ENCODE measurements around the gene TAF13.
A peak's percentile ranks its signal among the peaks of the same experiment; 100 is the strongest.

TAF13 gene, protein sequence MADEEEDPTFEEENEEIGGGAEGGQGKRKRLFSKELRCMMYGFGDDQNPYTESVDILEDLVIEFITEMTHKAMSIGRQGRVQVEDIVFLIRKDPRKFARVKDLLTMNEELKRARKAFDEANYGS

DNA sequence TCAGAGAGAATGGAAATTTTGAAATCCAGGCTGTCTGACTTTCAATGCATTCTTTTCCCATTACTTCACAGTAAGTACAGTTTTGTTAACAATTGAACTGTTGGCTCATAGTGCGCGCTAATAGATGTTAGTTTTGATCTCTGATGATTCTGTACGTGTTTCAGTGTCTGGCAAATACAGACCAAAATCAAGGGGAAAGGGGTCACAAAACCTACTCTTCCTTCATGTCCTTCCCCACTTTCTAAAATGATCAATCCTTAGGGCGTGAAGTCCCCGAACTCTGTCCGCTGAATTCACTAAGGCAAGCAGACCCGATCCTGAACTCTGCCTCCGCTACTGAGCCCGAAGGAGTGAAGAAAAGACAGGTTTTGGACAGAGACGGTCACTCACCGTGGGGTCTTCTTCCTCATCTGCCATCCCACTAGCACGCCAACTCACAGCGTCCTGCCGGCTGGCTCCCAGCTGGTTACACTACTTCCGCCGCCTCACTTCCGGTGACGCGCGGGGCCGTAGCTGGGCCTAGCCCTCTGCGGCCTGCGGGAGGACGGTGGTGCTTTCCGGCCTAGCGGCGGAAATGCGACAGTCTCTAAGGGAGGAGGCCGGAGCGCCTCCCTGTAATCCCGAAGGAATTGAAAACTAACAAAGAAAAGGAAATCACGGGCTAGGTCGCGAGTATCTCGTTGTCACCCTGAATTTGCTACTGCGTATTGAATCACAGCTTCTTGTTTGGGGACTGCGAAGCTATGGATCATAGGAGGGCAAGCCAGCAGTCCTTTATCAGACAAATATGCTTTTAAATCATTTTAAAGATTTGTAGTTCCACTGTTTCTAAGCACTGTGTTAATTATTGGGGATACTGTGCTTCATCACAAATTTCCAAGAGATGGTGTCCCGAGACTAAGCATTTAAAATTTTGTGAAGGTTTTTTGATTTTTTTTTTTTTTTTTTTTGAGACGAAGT lies at the start of gene TAF13:
Gene TAF13, minus strand, starts transcription at position 473 of the 960 bp plus-strand sequence. Its CDS starts 56 bp downstream, at position 417.
- DNase-seq: peak; percentile 91 to 92

DNA sequence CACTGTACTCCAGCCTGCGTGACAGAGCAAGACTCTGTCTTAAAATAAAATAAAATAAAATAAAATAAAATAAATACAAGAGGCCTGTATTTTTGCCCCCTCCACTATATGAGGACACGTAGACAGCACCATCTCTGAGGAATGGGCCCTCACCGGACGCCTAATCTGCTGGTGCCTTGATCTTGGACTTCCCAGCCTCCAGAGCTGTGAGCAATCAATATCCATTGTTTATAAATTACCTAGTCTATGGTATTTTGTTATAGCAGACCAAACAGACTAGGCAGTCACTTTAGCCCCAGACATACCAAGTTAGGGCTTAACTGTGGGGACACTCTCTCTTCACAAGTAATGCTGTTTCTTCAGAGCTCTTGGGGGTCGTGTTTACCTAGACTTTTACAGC lies 44.6 kb upstream of the TAF13 start:
- DNase-seq: no peak

DNA sequence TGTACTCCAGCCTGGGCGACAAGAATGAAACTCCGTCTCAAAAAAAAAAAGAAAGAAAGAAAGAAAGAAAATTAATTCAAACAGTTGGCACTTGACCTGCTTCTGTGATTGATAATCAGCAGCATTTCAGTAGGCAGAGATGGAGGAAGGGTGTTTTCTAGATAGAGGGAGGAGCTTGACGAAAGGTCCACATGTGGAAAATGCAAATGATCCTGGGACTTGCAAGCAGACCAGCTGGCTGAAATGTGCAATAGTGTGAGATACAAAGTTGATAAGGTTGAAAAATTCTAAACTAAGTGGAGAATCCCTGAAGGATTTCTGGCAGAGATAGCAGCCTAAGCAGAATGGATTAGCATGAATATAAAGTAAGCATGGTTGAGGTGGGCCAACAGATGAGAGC lies 42.3 kb upstream of the TAF13 start:
- no peak for DNase-seq

DNA sequence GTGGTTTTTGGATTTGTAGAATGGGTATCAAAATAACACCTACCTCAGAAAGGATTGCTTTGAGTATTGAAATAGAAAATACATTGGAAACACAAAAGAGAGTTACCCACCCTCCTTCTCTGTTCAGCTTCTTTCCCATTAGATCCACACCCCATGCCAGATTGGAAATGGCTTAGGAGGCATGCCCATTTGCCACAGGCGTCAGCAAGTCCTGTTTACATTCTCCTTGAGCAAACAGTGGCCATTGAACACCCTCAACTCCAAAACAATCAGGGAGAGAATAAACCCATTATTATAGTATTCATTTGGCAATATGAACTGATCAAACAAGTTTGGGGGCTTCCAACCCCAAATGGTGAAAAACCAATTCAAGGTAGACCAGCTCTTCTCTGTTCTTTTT lies 40.5 kb upstream of the TAF13 start:
- no peak for DNase-seq

DNA sequence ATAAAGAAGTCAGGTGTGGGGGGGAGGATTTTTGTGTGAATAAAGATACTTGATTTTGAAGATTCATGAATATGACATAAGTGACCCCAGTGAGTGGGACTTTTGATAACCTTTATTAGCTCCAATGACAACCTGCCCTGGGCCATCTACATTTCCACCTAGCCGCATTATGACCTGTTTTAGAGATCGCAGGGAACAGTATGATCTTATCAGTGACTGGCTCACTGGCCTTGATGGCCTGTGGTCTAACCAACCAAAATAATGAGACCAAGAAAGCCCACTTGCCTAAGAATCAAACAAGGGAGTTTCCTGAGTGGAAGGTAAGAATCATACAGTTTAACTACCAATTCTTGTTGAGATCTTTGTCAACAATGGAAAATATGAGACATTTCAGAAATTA lies 39.9 kb upstream of the TAF13 start:
- peak in 1 of 2 experiments; percentile 37 for DNase-seq

DNA sequence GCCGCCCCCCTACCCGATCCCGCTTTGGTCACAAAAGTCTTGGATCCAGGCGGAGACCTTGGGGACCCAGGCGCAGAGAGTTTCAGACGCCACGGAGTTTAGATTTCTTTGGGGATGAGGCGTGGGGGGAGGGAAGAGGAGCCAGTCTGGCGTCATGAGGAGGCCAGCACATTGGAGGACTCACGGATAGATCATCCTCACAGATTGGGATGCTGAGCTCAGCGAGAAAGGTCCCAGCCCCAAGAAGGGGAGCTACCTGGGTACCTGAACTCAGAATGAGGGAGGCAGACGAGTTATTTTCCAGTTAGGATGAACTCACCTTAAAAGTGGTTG lies 38.5 kb upstream of the TAF13 start:
- no peak for DNase-seq

DNA sequence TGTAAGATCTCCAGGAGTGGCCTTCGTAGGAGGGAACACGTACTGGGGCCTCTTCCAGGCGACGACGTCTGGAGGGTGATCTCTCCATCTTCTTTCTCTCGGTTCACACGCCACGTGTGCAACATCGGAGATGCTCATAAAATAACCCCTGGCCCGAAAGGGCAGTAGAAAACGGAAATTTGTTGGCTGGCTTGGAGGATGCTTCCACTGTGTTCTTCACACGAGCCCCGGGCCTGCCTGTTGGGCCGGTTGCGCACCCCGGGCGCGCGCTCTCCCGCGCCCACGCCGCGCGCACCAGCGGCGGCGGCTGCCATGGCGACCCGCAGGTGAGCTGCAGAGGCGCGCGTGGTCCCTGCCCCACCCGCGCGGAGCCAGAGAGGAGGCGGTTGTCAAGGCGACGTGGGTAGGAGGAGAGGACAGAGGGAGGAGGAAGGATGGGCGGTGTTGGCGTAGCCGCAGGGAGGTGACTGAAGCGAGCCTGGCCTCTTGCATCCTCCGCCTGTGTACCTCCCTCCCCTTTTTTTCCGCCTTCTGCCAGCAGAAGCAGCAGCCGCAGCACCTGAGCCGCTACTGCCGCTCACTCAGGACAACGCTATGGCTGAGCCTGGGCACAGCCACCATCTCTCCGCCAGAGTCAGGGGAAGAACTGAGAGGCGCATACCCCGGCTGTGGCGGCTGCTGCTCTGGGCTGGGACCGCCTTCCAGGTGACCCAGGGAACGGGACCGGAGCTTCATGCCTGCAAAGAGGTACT lies 38.0 kb upstream of the TAF13 start, which contains the start of gene ELAPOR1:
Gene ELAPOR1, plus strand, starts transcription at position 526 of the 752 bp plus-strand sequence. Its CDS starts 69 bp downstream, at position 595.
- DNase-seq: peak; percentile 80 to 83

DNA sequence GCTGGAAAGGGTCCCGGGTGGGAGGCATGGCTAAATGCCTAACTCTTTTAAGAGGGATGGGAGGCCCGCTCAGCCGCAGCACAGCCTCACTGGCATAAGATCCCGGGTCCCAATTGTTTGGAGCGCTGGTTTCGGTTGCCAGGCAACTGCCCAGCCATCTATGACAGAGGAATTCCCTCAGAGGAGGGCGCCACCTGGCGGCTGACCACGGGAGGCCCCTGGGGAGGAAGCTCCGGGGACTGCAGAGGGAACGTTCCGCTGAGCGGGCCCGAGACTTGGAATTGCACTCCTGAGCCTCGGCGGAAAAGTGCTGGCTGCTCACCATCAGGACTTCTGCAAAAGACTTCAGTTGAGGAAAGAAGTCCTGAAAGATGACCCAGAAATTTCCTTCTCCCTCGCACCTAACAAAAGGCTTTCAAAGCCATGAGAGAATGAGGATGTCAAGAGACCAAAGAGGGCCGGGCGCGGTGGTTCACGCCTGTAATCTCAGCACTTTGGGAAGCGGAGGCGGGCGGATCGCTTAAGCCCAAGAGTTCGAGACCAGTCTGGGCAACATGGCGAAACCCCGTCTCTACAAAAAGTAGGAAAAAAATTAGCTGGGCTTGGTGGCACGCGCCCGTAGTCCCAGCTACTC lies 37.0 kb upstream of the TAF13 start:
- peak; percentile 94 to 95 for DNase-seq

DNA sequence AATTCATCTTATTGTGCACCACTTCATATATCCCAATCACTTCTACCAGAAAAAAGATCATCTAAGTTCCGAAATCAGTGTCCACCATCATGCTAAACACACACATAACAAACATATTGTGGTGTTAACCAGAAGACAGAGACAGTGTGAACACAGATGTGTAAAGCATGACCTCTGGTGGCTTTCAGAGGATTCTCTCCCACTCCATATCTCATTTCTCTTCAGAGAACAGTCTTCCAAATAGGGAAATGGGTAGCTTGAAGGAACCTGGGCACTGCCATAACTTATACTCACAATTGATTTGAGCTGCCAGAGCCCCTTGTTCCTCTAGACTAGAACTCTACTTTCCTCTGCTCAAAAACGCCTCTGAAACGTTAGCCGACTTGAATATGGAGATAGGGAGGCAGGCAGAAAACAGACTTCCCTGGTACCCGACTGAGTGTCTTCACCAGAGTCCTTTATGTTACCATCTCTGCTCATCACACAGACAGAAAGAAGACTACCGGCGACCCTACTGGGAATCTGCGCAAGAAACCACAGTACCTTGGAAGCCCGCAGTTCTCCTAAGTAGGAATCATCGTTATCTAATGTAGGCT lies 36.4 kb upstream of the TAF13 start:
- no peak for DNase-seq

DNA sequence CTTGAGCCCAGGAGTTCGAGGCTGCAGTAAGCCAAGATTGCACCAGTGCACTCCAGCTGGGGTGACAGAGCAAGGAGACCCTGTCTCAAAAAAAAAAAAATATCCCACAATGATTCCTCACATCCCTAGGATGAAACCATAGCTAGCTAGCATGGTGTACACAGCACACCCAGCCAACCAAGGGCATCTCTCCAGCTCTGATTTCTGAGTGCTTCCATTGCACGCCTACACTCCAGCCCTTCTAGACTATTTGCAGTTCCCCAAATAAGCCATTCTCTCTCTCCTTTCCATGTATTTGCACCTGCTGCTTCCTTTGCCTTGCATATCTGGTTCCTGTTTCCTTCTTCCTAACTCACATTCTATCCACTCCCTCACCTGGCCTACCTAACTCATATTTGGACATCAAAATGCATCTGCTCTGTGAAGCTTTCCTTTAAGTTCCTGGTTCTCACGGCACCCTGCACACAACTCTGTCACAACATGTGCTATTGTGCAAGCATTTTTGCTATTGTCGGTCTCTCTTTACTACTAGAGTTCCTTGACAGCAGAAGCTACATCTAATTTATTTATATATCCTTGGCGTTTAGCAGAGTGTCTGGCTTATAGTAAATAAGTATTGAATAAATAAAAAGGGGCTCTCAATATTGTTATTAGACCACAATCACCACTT lies 35.7 kb upstream of the TAF13 start:
- DNase-seq: no peak

DNA sequence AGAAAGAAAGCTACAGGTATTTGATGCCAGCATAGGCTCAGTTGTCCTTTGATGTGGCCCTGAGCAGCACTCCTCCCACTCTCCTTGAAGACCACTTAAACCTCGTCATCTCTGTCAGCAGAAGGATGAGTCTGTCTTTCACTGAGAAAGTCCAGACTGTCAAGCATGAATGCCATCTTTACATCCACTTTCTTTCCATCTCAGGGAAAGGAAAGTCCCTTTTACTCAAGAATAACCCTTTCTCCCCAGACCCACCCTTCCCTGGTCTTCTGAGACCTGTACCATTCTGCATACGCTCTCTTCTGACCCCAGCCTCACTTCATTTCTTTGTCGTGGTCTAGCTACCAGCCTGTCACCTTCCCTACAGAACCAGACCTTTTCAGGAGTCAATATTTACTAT lies 34.1 kb upstream of the TAF13 start:
- DNase-seq: no peak

DNA sequence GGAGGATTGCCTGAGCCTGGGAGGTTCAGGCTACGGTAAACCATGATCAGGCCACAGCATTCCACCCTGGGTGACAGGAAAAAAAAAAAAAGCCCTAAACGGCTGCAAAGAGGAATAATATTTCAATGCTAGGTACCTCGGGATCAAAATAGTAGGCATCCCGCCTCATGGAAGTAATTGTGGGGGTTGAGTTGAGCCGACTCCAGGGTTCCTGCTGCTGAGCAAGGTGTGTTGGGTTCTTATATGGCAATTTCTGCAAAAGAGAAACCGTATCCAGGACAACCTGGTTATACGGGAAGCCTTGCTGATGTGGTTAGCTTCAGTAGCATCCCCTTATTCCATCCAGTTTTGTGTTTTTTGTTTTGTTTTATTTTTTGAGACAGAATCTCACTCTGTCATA lies 32.0 kb upstream of the TAF13 start:
- DNase-seq: no peak

DNA sequence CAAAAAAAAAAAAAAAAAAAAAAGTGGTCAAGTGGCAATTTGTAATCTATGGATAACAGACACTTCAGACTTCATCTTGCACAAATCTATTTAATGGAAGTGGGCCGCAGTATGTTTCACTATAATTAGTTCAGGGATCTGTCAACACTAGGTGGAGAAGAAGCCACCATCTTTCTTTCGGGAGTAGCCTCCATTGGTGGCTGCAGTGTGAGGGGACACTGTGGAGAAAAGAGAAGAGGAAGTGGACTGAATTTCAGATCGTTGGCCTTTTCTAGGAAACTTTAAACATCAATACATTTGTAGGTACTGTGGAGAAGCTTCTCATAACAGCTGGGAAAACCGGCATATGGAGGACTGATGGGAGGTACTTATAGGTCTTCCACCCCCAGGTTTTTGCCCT lies 30.1 kb upstream of the TAF13 start:
- DNase-seq: no peak

DNA sequence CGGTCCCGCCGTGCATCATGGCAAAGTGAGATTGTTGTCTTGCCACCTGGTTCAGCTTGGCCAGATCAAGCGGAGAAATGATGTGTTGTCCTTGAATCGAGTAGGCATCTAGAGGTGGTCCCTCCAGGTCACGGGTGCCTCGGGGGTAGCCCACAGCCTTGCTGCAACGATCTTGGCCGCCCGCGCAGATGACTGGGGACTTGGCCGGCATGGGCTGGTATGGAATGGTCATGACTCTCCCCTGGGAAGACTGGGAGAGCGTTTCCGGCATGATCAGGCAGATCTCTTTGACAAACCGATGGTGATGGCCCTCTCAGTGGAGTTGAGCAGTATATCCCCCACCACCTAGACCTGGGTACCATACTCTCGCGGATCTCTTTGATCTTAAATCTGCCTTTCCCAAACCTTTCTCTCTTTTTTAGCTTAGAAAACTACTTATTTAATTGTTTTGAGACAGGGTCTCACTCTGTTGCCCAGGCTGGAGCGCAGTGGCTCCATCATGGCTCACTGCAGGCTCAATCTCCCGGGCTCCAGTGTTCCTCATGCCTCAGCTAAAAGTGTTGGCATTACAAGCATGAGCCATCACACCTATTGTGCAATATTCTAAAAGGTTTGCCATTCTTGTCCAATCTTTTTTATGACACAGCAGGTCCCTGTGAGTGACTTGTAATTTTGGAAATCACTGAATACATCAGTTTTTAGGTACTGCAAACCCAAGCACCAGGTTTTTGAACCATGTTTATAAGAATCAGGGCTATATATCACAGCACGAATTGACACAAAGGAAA lies 28.8 kb upstream of the TAF13 start:
- no peak for DNase-seq

DNA sequence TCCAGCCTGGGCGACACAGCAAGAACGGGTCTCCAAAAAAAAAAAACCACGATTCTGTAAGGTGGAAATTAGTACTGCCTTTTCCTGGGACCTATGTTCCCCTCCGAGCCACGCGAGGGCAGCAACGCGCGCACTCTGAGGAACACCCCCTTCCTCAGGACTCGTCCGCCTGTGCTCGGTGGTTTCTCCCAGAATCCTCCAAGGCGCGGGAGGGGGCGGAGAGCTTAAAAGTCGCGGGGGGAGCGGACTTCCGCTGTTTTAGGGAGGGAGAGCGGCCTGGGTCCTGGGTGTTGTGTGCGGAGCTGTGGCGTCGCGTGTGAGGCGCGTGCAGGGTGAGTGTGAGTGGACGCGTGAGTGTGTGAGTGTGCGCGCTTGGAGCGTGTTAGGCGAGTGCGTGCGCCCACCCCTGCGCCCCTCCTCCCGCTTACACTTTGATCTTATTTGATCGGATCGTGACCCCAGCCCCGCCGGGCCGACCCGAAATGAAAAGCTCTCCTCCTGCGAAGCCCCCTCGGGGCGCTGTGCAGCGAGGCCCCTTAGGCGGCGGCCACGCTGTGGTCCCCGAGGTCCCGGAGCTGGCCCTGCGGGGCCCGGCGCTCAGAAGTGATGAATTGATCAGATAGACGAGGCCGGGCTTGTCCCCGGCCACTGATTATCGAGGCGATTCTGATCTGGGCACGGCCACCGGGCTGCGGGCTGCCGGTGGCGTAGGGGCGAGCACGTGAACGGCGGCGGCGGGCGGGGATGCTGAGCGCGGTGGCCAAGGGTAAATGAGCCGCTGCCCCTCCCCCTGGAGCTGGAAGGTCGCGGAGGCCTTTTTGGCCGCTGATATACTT lies 24.4 kb upstream of the TAF13 start:
- DNase-seq: peak; percentile 97 to 98

DNA sequence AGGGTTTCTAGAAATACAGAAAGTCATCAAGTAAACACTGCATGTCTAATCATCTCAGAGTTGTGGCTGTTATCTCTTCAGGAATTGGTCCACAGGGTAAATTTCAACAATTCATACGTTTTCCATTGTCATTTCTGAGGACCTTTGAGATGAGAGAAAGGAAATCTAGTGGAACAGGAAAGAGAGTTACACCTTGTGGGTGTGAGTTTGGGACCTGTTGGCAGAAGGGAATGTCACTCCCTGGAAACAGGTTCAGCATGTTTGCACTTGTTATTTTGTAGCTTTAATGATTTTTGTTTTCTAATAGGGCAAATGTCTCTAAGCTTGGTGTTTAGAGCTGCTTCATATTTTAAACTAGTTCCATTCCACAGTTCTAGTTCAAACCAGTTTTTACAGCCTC lies 20.3 kb upstream of the TAF13 start:
- no peak for DNase-seq

DNA sequence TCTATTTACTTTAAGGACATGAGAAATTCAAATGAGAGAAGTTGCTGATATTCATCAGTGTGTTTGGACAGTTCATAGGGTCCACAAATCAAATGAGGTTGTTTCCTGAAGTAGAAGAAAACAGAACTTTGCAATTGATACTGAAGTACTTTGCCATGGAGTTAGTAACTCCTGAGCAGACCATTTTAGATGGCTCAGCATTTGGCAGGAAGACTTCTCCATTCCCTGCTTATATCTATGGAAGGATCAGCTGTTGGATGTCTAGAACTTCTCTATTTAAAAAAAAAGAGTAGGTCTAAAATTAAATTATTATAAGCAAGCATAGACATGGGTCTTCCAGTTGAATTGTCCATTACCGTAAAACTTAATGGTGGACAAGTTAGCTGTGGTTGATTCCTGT lies 19.8 kb upstream of the TAF13 start:
- no peak for DNase-seq

DNA sequence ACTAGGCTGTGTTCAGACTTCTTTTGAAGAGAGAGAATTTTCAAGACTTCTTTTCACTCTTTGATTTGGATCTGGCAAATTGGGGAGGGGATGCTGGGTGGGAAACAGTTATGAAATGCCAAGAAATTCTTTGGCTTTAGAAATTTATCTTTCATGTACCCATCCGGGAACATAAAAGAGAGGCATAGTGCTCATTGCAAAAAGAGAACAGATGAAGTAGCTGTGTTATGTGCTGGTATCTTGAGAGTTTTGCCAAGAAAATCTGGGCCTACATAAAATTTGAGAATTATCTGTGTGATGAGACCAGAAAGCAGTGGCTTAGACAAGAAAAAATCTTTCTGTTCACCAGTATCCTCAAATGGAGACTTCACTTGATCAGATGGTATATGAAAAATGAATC lies 19.1 kb upstream of the TAF13 start:
- no peak for DNase-seq

DNA sequence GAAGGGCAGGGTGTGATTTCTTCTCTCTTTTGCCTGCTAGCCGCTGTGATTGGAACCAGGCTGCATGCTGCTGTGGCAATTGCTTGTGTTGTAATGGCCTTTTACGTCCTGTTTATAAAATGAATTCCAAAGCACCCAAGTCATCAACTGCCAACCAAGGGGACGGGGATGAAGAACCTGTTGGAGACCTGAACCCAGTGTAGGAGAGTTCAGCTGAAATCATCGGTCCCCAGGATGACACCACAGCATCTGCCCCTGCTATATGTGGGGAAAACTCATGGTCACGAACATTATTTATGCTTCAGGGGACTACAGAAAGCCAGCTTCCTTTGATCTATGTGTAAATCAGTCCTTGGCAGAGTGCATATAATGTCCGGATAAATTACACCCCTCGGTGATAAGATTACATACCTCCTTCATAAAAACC lies 18.6 kb upstream of the TAF13 start:
- DNase-seq: no peak

DNA sequence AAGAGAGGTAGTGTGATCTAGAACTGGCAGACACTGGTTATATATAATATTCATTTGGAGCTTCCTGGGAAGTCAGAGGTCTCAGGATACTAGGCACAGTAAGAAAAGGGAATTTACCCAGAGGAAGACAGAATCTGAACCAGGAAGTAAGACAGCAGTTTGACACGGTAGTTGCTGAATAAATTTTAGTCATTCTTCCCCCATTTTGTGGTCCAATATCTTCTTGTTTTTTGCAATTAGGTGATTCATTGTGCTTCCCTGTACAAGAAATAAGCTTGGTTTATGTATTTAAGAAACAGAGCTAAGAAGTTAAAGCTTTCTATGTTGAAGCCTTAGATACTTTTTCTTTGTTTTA lies 16.0 kb upstream of the TAF13 start:
- no peak for DNase-seq

Measured in activated T-cell treated with anti-CD3 and anti-CD28 coated beads, Interleukin-2, amount 50 U/mL, for 48 hours (primary cell).